Measurements from ENCODE around the gene CFAP157.

DNA sequence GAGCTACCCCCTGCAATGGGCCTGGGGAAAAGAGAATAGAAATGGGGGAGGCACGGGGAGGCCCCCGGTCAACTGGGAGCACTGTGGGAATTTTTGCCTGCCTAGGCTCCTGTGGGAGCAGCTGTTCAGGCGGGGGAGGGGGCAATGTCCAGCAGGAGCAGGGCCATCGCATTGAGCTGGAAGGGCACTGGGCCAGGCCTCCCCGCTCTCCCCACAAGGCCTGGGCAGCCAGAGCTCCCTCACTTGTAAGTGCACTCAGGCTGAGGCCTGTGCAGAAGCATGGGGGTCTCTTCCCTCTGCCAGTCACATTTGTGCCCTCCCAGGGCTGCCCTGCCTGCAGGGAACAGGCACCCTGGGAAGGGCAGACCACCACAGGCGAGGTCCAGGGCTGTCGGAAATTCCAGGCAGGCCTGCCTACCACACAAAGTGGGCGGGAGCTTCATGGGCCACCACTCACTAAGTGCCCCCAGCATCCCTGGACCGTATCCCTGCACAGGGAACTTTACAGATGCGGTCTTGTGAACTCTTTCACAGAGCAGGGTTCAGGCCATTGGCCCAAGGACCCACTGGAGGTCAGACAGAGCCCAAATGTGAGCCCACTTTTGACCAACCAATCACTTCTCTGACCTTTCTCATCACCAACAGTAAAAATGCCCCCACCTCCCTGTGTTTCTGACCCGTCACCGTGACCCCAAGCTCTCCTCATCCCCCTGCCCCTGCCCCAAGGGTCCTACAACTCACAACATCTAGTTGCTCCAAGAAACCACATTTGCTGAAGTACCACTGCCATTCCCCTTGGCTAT is 1.0 kb upstream of the CFAP157 start:
- TF ChIP-seq, protein P1, sequence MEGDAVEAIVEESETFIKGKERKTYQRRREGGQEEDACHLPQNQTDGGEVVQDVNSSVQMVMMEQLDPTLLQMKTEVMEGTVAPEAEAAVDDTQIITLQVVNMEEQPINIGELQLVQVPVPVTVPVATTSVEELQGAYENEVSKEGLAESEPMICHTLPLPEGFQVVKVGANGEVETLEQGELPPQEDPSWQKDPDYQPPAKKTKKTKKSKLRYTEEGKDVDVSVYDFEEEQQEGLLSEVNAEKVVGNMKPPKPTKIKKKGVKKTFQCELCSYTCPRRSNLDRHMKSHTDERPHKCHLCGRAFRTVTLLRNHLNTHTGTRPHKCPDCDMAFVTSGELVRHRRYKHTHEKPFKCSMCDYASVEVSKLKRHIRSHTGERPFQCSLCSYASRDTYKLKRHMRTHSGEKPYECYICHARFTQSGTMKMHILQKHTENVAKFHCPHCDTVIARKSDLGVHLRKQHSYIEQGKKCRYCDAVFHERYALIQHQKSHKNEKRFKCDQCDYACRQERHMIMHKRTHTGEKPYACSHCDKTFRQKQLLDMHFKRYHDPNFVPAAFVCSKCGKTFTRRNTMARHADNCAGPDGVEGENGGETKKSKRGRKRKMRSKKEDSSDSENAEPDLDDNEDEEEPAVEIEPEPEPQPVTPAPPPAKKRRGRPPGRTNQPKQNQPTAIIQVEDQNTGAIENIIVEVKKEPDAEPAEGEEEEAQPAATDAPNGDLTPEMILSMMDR (IDR thresholded peaks at IDR 0.05; ENCODE audit: poor library complexity): no peak
- TF ChIP-seq EZH2phosphoT487 (IDR thresholded peaks at IDR 0.05; ENCODE audit: low read depth, severe bottlenecking, unreplicated experiment): no peak
- no peak for TF ChIP-seq EZH2 (IDR thresholded peaks at IDR 0.05; ENCODE audit: borderline replicate concordance)

Measured in hepatocyte (in vitro differentiated cells).